HepG2 (cell line): ENCODE measurements around the gene TMEM240.

Source experiments
- ZKSCAN1 ChIP-seq: fragments of 150-350 bp; IDR thresholded peaks from 2 replicates; pipeline ENCODE4 v1.6.1; 2014; ENCODE audit warnings: low read length
- ZNF331 ChIP-seq: sonication (generic); formaldehyde crosslinking; IDR thresholded peaks from 2 replicates; pipeline ENCODE4 v1.4.0; 2020; ENCODE audit warnings: missing genetic modification reagents
- TF ChIP-seq, protein P1 (sequence below): sonication (generic); formaldehyde crosslinking; IDR thresholded peaks from 2 replicates; pipeline ENCODE4 v1.4.0; 2020; ENCODE audit warnings: mild to moderate bottlenecking, missing genetic modification reagents

DNA sequence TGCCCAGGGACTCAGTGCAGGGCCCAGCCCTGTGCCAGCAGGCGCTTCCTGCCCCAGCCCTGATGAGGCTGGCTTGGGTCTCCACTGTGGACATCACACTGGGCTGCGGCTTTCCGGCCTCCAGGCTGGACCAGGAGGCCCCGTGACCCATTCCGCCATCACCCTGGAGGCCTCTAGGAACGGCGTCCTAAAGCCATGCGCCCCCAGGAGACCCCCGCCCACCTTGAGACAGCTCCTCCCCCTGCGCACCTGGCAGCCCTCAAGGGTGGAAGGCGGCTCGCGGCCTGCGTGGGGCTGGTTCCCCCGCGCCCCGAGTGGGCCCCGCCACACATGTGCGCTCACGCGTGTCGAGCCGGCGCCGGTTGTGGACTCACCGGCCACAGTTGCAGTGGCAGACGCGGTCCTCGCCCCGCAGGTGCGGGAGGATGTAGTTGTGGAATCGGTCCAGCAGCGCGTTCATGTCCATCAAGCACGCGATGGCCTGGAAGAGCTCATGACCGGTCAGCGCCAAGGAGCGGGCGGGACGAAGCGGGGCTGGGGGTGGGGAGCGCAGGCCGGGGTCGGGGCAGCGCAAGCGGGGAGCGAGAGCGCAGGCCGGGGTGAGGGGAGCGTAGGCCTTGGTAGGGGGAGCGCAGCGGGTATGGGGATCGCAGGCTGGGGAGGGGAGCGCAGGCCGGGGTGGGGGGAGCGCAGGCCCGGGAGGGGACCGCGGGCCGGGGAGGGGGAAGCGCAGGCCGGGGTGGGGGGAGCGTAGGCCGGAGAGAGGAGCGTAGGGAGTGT, 924 bp downstream of the TMEM240 start:
- TF ChIP-seq ZNF331 (no peak), ZKSCAN1 (no peak)
- TF ChIP-seq, protein P1, sequence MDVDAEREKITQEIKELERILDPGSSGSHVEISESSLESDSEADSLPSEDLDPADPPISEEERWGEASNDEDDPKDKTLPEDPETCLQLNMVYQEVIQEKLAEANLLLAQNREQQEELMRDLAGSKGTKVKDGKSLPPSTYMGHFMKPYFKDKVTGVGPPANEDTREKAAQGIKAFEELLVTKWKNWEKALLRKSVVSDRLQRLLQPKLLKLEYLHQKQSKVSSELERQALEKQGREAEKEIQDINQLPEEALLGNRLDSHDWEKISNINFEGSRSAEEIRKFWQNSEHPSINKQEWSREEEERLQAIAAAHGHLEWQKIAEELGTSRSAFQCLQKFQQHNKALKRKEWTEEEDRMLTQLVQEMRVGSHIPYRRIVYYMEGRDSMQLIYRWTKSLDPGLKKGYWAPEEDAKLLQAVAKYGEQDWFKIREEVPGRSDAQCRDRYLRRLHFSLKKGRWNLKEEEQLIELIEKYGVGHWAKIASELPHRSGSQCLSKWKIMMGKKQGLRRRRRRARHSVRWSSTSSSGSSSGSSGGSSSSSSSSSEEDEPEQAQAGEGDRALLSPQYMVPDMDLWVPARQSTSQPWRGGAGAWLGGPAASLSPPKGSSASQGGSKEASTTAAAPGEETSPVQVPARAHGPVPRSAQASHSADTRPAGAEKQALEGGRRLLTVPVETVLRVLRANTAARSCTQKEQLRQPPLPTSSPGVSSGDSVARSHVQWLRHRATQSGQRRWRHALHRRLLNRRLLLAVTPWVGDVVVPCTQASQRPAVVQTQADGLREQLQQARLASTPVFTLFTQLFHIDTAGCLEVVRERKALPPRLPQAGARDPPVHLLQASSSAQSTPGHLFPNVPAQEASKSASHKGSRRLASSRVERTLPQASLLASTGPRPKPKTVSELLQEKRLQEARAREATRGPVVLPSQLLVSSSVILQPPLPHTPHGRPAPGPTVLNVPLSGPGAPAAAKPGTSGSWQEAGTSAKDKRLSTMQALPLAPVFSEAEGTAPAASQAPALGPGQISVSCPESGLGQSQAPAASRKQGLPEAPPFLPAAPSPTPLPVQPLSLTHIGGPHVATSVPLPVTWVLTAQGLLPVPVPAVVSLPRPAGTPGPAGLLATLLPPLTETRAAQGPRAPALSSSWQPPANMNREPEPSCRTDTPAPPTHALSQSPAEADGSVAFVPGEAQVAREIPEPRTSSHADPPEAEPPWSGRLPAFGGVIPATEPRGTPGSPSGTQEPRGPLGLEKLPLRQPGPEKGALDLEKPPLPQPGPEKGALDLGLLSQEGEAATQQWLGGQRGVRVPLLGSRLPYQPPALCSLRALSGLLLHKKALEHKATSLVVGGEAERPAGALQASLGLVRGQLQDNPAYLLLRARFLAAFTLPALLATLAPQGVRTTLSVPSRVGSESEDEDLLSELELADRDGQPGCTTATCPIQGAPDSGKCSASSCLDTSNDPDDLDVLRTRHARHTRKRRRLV, result no peak
